NCI-H2081 (cell line): ENCODE measurements around the gene COX5A.

Experiments
- DNase-seq, 2 experiments: peaks; one replicate each; lab custom pipeline; 2025; lab: John Stamatoyannopoulos, UW

Gene COX5A

DNA sequence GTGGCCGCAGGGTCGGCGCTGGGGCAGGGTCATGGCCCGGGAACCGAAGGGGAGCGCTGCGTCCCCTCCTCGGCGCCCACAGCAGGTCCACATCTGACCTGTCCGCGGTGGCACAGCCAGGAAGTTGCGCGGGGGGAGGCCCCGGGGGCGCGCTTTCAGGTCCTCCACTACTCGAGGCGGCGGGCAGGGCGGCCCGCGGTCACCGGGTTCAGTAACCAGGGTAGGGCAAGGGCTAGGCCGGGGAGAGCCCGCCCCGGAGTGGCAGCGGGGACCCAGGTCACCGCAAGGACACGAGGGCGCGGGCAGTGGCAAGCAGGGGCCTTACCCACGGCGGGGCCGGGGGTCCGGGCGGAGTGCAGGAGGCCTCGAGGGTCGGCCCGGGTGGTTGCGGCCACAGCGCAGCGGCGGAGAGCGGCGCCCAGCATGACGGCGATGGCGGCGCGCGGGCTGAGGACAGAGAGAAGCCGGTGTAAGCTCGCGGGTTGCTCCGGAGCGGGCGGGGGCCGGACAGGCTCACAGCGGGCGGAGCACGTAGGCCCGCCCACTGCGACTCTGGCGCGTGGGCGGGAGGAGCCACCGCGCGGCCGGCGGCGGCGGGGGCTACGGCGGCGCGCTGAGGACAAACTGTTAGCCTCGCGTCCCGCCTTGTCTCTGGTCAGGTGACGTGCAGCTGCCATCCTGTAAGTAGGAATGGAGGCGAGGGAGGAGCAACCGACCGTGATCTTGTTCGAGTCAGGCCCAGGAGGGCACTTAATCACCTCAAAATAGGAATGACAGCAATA lies at the start of gene COX5A:
Gene COX5A, minus strand, starts transcription at position 484 of the 782 bp plus-strand sequence. Its CDS starts 59 bp downstream, at position 425.
- peak; percentile 94 to 97 for DNase-seq

DNA sequence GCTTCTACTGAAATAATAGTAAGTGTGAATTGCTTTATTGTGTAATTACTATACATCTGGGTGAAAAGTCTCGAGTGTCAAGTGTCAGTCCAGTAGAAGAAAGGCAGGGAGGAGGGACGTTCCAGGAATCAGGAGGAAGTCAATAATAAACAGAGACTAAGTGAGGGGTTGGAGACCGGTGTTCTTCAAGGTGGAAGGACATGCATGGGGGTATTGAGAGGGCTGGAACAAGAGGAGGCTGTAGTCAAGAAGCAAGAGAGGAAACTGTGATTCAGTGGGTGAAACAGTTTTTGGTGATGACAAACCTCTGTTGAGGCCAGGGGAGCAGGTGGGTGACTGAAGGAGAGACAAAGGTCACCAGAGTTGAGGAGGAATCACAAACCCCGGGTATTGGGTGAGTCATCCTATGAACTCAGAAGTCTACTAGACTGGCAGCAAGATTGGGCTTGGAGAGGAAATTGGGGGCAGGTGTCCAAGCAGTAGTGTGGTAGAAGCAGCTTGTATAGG lies 45.9 kb upstream of the COX5A start:
- no peak for DNase-seq

- DNase-seq, result no peak
Measured at GRCh38 chr15:74982183-74982582, 44.3 kb upstream of the COX5A start.

GRCh38 chr15:74978503-74978902 lies 40.6 kb upstream of the COX5A start:
- no peak for DNase-seq

DNA sequence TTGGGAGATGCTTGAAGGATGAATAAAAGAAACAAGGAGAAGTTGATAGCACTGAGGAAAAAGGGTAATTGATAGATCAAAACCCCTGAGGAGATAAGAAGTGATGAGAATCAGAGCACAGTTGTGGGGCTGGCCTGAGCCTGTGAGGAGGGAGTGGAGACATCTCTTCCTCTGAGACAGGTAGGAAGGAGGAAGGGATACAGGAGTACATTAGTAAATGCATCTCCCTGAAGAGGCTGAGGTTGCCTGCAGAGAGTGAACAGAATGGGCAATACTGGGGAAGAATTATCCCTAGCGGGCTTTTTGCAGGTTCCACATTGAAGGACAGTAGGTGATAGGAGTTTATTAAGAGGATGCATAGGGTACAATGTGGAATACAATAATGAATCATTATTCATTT lies 40.2 kb upstream of the COX5A start:
- DNase-seq, result no peak

DNA sequence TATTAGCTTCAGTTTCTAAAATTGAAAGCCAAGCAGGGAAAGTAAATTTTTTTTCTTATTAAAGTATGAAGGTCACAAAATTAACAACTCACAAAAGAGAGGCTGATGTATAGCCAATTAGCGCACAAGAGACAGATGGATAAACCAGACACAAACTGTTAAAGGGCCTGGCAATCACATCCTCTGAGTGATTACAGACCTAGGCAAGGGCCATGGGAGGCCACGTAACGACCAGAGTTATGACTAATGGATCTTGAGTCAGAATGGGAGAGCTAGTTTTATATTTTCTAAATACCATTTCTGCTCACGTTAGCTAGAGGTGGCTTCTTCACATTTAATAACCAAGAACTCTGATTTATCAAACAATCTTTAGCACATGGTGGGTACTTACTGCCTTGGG lies 39.7 kb upstream of the COX5A start:
- no peak for DNase-seq

DNA sequence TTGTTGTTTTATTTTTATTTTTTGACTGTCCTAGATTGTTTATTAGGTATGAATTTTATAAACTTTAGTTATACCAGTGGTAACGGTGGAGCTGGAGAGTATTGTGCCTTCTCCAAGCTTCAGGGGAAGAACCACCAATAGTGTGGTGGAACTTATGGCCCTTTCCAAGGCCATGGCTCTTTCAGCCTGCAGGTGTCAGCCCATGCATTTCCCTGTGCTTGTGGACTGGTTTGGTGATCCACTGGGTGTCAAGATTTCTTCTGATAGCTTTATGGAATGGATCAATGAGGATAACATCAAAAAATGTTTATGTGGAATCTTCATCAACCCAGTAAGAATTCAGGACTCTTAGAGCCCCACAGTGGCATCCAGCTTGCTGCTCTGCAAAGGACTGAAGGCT lies 38.3 kb upstream of the COX5A start:
- DNase-seq, result no peak

DNA sequence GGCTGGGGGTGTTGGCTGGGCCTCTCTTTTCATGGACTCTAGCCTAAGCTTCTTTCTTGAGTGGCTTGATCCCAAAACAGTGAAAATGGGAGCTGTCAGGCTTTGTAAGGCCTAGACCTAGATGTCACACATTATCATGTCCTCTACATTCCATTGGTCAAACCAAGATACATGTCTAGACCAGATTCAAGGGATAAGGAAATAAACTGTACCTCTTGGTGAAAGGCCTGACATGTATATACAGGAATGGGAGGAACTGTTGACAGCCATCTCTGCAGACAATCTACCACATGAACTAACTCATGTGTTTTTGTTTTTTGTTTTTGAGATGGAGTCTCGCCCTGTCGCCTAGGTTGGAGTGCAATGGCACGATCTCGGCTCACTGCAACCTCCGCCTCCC lies 29.8 kb upstream of the COX5A start:
- DNase-seq, result no peak

DNA sequence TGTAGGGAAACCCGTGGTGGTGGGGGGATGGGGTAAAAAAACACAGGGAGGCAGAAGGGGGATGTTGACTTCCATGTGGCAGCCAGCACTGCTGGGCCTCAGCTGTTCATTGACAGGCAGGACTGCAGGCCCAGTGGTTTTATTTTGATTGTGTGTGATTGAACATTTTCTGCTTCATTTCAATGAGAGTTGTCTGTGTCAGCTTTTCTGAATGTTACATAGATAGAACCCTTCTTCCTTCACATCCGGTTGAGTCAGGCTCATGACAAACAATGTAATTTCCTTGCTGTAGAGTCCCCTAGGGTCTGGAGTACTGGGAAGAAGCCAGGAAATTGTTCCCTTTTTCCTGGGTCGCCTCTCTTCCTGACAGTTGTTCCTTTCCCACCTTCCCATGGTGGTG lies 26.9 kb upstream of the COX5A start:
- DNase-seq, result no peak

DNA sequence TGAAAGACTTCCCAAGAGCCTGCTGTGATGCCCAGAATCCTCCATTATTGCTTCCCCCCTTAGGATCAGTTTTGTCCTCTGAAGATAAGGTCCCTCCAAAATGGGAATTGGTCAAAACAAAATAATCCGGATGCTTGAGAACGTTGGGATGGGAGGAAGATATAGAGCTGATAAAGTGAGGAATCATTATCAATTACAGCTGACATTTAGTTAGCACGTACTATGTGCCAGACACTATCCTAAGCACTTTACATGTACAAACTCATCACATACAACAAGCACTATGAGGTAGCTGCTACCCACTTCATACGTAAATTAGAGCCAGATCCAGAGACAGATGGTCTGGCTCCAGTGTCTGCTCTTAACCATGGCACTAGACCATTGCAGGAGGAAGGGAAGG lies 25.3 kb upstream of the COX5A start:
- DNase-seq, result no peak

- no peak for DNase-seq
Measured at GRCh38 chr15:74962671-74963070, 24.8 kb upstream of the COX5A start.

DNA sequence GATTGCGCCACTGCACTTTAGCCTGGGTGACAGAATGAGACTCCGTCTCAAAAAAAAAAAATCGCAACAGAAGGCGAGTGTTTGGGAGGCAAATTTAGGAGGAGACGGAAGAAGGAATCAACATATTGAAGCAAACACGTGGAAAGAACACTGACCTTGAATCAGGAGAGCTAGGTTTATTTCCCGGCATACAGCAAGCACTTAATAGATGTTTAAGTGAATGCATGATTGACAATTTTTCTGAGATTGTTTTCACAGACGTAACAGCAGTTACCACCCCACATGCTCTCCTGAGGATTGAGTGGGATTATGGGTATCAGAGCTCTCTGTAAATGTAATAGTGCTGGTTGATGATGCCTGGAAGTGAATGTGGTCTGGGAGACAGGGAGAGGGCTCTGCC lies 24.3 kb upstream of the COX5A start:
- no peak for DNase-seq

DNA sequence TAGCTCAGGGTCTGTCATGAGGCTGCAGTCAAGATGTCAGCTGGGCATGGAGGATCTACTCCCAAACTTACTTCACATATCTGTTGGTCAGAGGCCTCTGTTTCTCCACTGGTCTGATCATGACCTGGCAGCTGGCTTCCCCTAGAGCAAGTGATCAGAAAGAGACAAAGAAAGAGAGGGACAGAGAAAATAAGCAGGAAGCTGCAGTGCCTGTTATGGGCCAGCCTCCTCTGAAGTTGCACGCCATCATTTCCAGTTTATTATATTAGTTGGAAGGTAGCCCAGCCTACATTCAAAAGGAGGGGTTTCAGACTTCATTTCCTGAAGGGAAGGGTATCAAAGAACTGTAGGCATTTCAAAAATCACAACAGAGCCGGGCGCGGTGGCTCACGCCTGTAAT lies 23.7 kb upstream of the COX5A start:
- DNase-seq, result peak; percentile 18 to 57

DNA sequence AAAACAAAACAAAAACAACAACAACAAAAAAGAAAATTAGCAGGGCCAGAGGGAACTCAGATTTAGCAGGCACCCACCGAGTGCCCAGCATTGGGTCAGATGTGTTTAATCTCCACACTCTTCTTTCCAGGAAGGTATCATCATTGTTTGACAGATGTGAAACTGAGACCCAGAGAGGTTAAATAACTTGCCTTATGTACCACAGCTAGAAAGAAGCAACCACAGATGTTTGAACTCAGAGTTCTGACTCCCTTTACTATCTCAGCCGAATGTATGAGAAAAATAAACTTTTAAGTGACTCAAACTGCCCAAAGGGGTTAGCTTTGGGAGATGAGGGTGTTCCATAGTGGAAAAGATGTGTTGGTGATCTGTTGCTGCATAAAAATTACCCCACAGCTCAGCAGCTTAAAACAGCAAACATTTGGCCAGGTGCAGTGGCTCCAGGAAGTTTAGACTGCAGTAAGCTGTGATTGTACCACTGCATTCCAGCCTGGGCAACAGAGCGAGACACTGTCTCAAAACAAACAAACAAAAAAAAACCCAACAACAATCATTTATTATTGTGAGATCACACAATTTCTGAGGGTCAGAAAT lies 23.2 kb upstream of the COX5A start:
- peak in 1 of 2 experiments; percentile 28 for DNase-seq

DNA sequence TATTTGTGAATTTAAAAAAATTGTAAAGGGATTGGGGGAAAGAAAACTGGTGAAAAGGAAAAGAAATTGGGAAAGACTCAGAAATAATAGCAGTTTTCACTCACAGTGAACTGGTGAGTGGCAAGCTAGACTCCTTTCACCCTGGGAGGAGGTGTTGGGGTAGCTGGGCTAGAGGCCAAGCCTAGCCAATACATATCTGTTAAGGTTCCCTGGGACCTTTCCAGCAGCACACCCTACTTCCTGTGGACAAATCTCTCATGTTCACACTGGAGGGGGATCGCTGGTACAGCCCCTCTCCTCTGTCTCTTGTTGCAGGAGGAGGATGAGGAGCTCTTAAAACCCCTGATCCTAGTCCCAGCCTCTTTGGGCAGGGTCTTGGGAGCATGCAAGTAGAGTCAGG lies 22.4 kb upstream of the COX5A start:
- DNase-seq, result peak in 1 of 2 experiments; percentile 62

DNA sequence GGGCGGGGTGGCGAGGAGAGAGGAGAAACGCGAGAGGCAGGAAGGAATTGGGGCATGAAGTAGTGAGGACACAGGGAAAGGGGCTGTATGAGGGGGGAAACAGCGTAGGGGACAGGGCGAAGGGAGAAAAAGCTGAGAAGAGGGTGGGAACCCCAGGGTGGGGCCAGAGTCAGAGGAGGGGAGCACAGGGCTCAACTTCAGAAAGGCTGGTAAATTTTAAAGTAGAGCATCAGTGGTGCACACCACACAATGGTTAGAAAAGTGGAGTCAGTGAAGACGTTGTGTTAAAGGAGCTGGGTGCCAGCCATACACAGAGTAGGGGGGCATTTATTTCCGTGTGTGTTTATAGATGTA lies 21.7 kb upstream of the COX5A start:
- no peak for DNase-seq

GRCh38 chr15:74958908-74959585 lies 21.2 kb upstream of the COX5A start:
- peak; percentile 81 to 85 for DNase-seq

DNA sequence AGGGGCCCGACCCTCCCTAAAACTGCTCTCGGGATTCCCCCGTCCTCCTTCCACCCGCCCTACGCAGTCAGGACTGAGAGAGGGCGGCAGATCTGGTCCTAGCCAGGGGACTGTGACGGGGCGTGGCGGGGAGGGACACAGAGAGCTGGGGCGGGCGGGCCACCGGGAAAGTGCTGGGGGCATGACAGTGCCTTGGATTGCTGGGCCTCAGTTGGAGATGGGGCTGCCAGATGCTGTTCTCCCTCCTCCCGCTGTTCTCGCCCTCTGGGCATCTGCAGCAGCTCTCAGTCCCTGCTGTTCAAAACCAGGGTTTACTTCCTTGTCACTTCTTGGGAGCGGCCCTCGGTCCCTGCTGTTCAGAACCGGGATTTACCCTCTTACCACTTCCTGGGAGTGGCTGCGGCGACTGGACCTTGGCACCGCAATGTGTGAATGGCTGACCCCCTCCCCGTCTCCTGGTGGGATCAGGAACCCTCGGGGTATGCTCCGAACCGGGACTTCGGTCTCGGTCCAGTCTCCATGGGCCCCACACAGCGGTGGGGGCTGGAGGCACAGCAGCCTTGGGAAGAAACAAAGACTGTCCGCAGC lies 20.5 kb upstream of the COX5A start:
- DNase-seq, result peak; percentile 82 to 83

GRCh38 chr15:74957476-74958035 lies 19.7 kb upstream of the COX5A start:
- peak; percentile 29 to 35 for DNase-seq

DNA sequence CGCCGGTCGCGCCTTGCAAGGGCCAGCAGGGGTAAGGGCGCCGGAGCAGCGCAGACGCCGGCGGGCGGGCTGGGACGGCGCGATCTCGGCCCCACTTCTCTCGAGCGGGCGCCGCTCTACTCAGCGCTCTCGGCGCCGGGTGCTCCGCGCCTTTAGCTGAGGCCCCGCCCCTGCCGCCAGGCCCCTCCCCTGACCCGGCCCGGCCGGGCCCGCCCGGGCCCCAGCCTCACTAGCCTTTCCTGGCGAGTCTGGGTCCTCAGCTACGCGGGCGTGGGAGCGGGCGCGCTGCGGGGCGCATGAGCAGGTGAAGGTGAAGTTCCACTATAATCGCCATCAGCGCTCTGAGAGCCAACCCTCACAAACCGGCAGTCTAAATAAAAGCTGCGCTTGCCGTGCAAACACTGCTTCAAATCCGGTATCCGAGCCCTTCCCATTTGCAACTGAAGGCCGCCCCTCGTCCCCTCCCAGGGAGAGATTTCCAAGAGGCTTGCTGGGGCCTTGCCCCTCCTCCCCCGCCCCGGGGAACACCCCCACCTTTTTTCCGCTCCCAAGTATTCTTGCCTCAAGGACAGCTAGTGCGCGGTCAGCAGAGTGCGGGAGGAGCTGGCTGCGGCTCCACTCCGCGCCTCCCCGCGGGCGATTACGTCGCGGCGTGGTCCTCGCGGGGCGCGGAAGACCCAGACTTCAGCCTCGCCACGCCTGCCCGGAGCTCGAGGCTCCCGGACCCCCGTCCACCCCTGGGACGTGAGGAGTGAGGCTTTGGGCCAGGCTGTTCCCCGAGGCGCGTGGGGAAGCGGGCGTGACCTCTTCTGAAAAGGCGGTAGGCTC lies 19.0 kb upstream of the COX5A start, which contains the start of gene RPP25:
Gene RPP25, minus strand, starts transcription at position 125 of the 828 bp plus-strand sequence. CDS start 189 bp downstream, outside the sequence.
- DNase-seq, result peak; percentile 76 to 79
